ENCODE results near the gene TMPRSS9. TPM values are rescaled to one million over a fixed set of nuclear protein-coding genes. Genes with fewer than 3 reads are reported as not detected.

The TMPRSS9 gene
- polyA plus RNA-seq, 3 donors = 0.12 to 0.30 TPM; not detected in 1

DNA sequence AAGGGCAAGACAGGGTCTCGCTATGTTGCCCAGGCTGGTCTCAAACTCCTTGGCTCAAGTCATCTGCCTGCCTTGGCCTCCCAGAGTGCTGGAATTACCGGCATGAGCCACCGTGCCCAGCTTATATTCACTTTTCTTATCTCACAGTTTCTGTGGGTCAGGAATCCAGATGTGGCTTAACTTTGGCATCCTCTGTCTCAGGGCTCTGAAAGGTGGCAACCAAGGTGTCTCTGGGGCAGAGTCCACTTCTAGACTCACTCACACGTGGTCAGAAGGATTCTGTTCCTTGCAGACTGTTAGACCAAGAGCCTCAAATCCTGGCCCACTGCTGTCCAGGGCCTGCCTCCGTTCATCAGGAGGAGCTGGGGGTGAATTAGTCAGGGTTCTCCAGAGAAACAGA is 104.3 kb downstream of the TMPRSS9 start:
- Mint-ChIP-seq H3K9me3 (peaks cover 0 to 2% (median 0%) of the 10 kb centered on the region in 7 donors), H3K4me1 (peaks cover 28% of the 10 kb centered on the region), H3K27ac (no peak overlapping the region), H3K36me3 (no peaks in the 10 kb centered on the region), H3K4me3 (no peak overlapping the region), H3K27me3 (ENCODE audit: low read depth in 3 of 3) (peaks cover 2 to 10% (median 3%) of the 10 kb centered on the region in 3 donors)
- no peaks in the 10 kb centered on the region for H3K79me2 ChIP-seq (ENCODE audit: insufficient read depth, low read length)
- no peak overlapping the region for H3K27ac ChIP-seq (ENCODE audit: low read depth in 1 of 2, low read length in 2 of 2)
- H4K20me1 ChIP-seq (ENCODE audit: insufficient read depth, low read length) = no peaks in the 10 kb centered on the region
- 73% methylated on average over 2 of the region's 5 CpGs for WGBS (ENCODE audit: insufficient coverage)
- no peak for DNase-seq
- no peaks in the 10 kb centered on the region for H3K9me3 ChIP-seq (replicated peaks in 1 of 2; ENCODE audit: control insufficient read depth in 1 of 2, insufficient read depth in 1 of 2, low read length in 2 of 2)
- H3K4me1 ChIP-seq (ENCODE audit: control insufficient read depth in 1 of 2, insufficient read depth in 2 of 2, low read length in 2 of 2) = peaks cover 19 to 25% of the 10 kb centered on the region in 2 donors
- H3K4me3 ChIP-seq (replicated peaks in 1 of 3; ENCODE audit: low read depth in 2 of 3, low read length in 3 of 3) = no peak overlapping the region
- H3K36me3 ChIP-seq (replicated peaks in 1 of 2; ENCODE audit: control insufficient read depth in 1 of 2, insufficient read depth in 2 of 2, low read length in 2 of 2) = no peaks in the 10 kb centered on the region
- no peak overlapping the region for H3K9ac ChIP-seq (ENCODE audit: insufficient read depth, low read length, poor library complexity, severe bottlenecking)
- no peak overlapping the region for H3K4me2 ChIP-seq (replicated peaks; ENCODE audit: extremely low read depth, low read length, poor library complexity, severe bottlenecking)
- no peak for TF ChIP-seq CTCF (IDR thresholded peaks at IDR 0.05)
- intact Hi-C loops (cut with micrococcal nuclease) = loop anchor here in 1 of 2 donors (10.0 kb wide), 1 partner anchor 280 kb away; the partner anchor contains the start of gene SLC39A3
- no peaks in the 10 kb centered on the region for H3K27me3 ChIP-seq (ENCODE audit: control insufficient read depth in 2 of 2, insufficient read depth in 2 of 2, low read length in 2 of 2)
- H2AFZ ChIP-seq (ENCODE audit: insufficient read depth, low read depth, low read length, poor library complexity, severe bottlenecking) = no peak overlapping the region

DNA sequence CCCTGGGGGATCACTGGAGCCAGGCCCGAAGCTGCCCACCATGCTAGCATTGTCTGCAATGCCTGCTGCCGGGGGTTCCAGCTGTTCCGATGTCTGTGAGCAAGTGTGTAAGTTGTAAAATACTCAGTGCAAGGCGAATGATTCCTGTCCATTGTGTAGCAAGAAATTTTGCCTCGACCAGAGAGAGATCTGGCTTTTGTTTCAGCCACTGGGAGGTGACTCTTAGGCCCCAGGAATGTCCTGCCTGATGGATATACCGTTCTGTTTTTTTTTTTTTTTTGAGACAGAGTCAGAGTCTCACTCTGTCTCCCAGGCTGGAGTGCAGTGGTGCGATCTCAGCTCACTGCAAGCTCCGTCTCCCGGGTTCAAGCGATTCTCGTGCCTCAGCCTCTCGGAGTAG is 108.5 kb downstream of the TMPRSS9 start:
- no peaks in the 10 kb centered on the region for H3K79me2 ChIP-seq (ENCODE audit: insufficient read depth, low read length)
- H3K27me3 ChIP-seq (ENCODE audit: control insufficient read depth in 2 of 2, insufficient read depth in 2 of 2, low read length in 2 of 2) = no peaks in the 10 kb centered on the region
- peaks cover 0 to 6% of the 10 kb centered on the region in 2 donors for H3K4me1 ChIP-seq (ENCODE audit: control insufficient read depth in 1 of 2, insufficient read depth in 2 of 2, low read length in 2 of 2)
- H2AFZ ChIP-seq (ENCODE audit: insufficient read depth, low read depth, low read length, poor library complexity, severe bottlenecking) = no peak overlapping the region
- no peak overlapping the region for H3K27ac ChIP-seq (ENCODE audit: low read depth in 1 of 2, low read length in 2 of 2)
- Mint-ChIP-seq H3K4me3 (no peak overlapping the region), H3K9me3 (no peaks in the 10 kb centered on the region), H3K27ac (no peak overlapping the region), H3K4me1 (peaks cover 11% of the 10 kb centered on the region), H3K27me3 (ENCODE audit: low read depth in 3 of 3) (peaks cover 5 to 8% (median 6%) of the 10 kb centered on the region in 3 donors), H3K36me3 (no peaks in the 10 kb centered on the region)
- H4K20me1 ChIP-seq (ENCODE audit: insufficient read depth, low read length) = no peaks in the 10 kb centered on the region
- no peaks in the 10 kb centered on the region for H3K36me3 ChIP-seq (replicated peaks in 1 of 2; ENCODE audit: control insufficient read depth in 1 of 2, insufficient read depth in 2 of 2, low read length in 2 of 2)
- H3K9me3 ChIP-seq (replicated peaks in 1 of 2; ENCODE audit: control insufficient read depth in 1 of 2, insufficient read depth in 1 of 2, low read length in 2 of 2) = no peaks in the 10 kb centered on the region
- no peak overlapping the region for H3K4me2 ChIP-seq (replicated peaks; ENCODE audit: extremely low read depth, low read length, poor library complexity, severe bottlenecking)
- H3K4me3 ChIP-seq (replicated peaks in 1 of 3; ENCODE audit: low read depth in 2 of 3, low read length in 3 of 3) = no peak overlapping the region
- WGBS (ENCODE audit: insufficient coverage) = 89% methylated on average over 10 of the region's 12 CpGs
- no peak for TF ChIP-seq CTCF (IDR thresholded peaks at IDR 0.05)
- no peak overlapping the region for H3K9ac ChIP-seq (ENCODE audit: insufficient read depth, low read length, poor library complexity, severe bottlenecking)
- intact Hi-C loops (cut with micrococcal nuclease) = loop anchor here in 1 of 2 donors (10.0 kb wide), 1 partner anchor 276 kb away; the partner anchor contains the start of gene SLC39A3
- DNase-seq = no peak
